Adipocyte (in vitro differentiated cells): Measurements from ENCODE around the gene C1orf35.
"Not testable (repeated sequence)": the region's sequence is repeated elsewhere in the genome, so short reads cannot be mapped to it uniquely, and the experiment has no call there.

Source experiments
- DNase-seq: peaks from one replicate; pipeline ENCODE4 v3.0.0-alpha.2; 2015; ENCODE audit warnings: low read depth
- H3K27me3 ChIP-seq: replicated peaks from 2 replicates; pipeline ENCODE4 v1.7.0; 2013; ENCODE audit warnings: mild to moderate bottlenecking, low read length, moderate library complexity; ENCODE audit not compliant: control insufficient read depth, insufficient read depth
- H3K36me3 ChIP-seq: 2 replicates; pipeline ENCODE4 v1.7.0; 2013; ENCODE audit warnings: low read length, mild to moderate bottlenecking, moderate library complexity; ENCODE audit not compliant: control insufficient read depth, insufficient read depth, severe bottlenecking
- H3K4me1 ChIP-seq: 2 replicates; pipeline ENCODE4 v1.7.0; 2013; ENCODE audit warnings: mild to moderate bottlenecking, low read length, moderate library complexity; ENCODE audit not compliant: control insufficient read depth, insufficient read depth
- H3K4me3 ChIP-seq: 2 replicates; pipeline ENCODE4 v1.7.0; 2013; ENCODE audit warnings: mild to moderate bottlenecking, low read length, moderate library complexity
- H3K9ac ChIP-seq: 2 replicates; pipeline ENCODE4 v1.7.0; 2013; ENCODE audit warnings: mild to moderate bottlenecking, low read length, moderate library complexity
- H3K9me3 ChIP-seq: 2 replicates; pipeline ENCODE4 v1.7.0; 2013; ENCODE audit warnings: mild to moderate bottlenecking, low read length, moderate library complexity; ENCODE audit not compliant: control insufficient read depth

C1orf35 gene

GRCh38 chr1:228118040-228118439 is 14.9 kb upstream of the C1orf35 start:
- H3K4me1 ChIP-seq = peaks cover 27% of the 10 kb centered on the region
- no peaks in the 10 kb centered on the region for H3K36me3 ChIP-seq
- H3K4me3 ChIP-seq = no peak overlapping the region
- H3K9me3 ChIP-seq = peaks cover 3% of the 10 kb centered on the region
- no peaks in the 10 kb centered on the region for H3K27me3 ChIP-seq
- DNase-seq = no peak
- no peak overlapping the region for H3K9ac ChIP-seq

DNA sequence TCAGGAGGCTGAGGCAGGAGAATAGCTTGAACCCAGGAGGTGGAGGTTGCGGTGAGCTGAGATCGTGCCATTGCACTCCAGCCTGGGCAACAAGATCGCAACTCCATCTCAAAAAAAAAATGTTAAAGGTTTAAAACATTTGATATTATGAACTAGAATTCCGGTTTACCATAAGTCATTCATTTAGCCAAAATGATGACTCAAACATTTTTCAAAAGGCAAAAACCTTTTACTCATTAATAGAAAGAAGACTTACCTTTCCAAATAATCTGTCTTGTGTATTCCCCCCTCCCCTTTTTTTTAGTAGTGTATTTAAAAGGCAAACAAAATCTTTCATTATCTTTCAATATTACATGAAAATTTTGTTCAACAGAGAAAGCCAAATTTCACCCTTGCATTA is 14.2 kb upstream of the C1orf35 start:
- peaks cover 3% of the 10 kb centered on the region for H3K9me3 ChIP-seq

DNA sequence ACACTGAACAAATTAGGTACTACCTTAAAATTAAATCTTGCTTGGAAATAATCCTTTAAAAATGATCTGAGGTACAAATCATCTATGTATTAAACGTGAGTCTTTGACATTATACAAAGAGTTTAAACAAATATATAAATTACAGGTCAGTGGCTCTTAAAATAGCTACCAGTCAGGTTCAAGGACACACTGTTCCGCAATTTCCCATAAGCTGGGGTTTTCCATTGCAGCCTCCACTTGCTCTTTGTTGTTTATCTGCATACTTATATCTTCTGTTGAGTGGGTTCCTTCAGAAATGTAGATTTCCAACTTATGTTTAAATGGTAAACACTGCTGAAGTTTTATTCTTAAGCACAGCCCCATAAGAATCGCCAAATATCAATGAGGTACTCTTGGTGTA is 11.7 kb upstream of the C1orf35 start:
- Histone ChIP-seq H3K9ac (no peak overlapping the region), H3K9me3 (peaks cover 3% of the 10 kb centered on the region), H3K4me1 (peaks cover 15% of the 10 kb centered on the region), H3K4me3 (no peak overlapping the region), H3K27me3 (no peaks in the 10 kb centered on the region), H3K36me3 (no peaks in the 10 kb centered on the region)
- no peak for DNase-seq

More for the DNA sequence above, 14.2 kb upstream of the C1orf35 start:
- no peak overlapping the region for H3K9ac ChIP-seq
- no peak overlapping the region for H3K4me3 ChIP-seq
- no peaks in the 10 kb centered on the region for H3K27me3 ChIP-seq
- H3K36me3 ChIP-seq = no peaks in the 10 kb centered on the region
- no peak for DNase-seq
- peaks cover 27% of the 10 kb centered on the region for H3K4me1 ChIP-seq

DNA sequence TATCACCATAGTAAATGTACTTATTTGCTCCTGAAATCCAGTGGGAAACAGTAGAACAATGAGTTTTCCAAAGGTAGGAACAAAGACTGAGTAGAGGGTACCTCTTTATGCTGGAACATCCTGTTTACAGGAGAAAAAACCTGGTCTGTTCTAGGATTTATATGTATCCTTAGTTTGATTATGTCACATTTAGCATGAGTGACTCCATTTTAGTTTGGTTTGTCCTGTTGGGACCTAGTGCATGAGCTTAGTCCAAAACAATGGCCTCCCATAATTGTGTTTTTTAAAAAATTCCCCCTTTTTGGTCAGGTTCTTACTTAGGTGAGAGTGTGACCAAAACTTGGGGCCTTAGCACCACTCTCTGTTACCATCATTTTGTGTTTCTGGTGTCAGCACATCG is 9.5 kb upstream of the C1orf35 start:
- no peak overlapping the region for H3K4me3 ChIP-seq
- H3K9ac ChIP-seq = no peak overlapping the region
- no peaks in the 10 kb centered on the region for H3K9me3 ChIP-seq
- H3K36me3 ChIP-seq = no peaks in the 10 kb centered on the region
- H3K27me3 ChIP-seq = no peaks in the 10 kb centered on the region
- DNase-seq = no peak
- H3K4me1 ChIP-seq = peaks cover 18% of the 10 kb centered on the region

DNA sequence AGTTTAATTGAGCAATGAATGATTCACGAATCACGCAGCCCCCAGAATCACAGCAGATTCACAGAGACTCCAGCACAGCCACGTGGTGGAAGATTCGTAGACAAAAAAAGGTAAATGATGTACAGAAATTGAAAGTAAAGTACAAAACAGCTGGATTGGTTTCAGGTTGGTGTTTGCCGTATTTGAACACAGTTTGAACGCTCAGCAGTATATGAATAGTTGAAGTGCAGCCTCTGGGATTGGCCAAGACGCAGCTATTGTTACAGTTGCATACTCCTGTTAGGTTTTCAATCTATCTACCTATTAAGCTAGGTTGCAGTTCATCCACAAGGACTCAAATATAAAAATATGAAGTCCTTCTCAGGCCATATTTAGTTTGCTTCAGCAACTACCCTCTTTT is 9.0 kb upstream of the C1orf35 start:
- peaks cover 18% of the 10 kb centered on the region for H3K4me1 ChIP-seq

DNA sequence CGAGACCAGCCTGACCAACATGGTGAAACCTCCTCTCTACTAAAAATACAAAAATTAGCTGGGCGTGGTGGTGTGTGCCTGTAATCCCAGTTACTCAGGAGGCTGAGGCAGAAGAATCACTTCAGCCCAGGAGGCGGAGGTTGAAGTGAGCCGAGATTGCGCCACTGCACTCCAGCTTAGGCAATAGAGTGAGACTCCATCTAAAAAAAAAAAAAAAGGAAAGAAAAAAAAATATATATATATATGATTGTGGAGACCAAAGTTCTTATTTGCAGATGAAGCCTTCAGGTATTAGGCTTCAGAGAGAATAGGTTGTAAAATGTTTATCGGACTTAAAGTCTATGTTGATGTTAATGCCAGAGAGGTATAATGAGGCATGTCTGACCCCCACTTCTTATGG is 8.2 kb upstream of the C1orf35 start:
- H3K36me3 ChIP-seq, DNase-seq, H3K9ac ChIP-seq, H3K27me3 ChIP-seq, H3K9me3 ChIP-seq, H3K4me3 ChIP-seq: not testable (repeated sequence)
- peaks cover 18% of the 10 kb centered on the region for H3K4me1 ChIP-seq

More for the DNA sequence above, 9.0 kb upstream of the C1orf35 start:
- H3K27me3 ChIP-seq = no peaks in the 10 kb centered on the region
- no peak overlapping the region for H3K9ac ChIP-seq
- no peaks in the 10 kb centered on the region for H3K36me3 ChIP-seq
- no peak for DNase-seq
- no peak overlapping the region for H3K4me3 ChIP-seq
- no peaks in the 10 kb centered on the region for H3K9me3 ChIP-seq

GRCh38 chr1:228110556-228110955 is 7.4 kb upstream of the C1orf35 start:
- no peak overlapping the region for H3K4me3 ChIP-seq
- H3K9me3 ChIP-seq = no peaks in the 10 kb centered on the region
- peak overlapping the region; percentile 97 for H3K9ac ChIP-seq
- no peak for DNase-seq
- peaks cover 10% of the 10 kb centered on the region for H3K36me3 ChIP-seq
- peaks cover 18% of the 10 kb centered on the region for H3K4me1 ChIP-seq
- H3K27me3 ChIP-seq = no peaks in the 10 kb centered on the region

DNA sequence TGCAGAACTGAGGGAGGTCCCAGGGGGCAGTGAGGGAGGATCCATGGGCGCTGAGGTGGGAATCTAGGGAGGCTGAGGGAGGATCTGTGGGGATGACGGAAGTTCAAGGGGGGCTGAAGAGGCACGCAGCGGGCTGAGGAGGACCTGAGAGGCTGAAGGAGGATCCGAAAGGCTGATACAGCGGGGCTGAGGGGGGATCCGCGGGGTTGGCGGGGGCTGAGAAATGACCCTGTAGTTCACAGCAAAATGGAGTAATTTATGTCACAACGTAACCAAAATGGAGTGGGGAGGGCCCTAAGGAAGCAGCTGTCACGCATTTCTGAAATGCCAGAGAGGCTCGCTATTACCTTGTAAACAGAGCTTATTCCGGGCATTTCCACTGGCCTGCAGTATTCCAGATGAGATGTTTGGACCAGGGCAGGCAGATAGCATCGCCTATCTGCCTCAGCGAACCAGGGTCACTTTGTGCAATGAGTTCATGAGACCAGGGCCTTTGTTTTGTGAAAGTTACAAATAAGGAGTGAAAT is 6.9 kb upstream of the C1orf35 start:
- H3K4me1 ChIP-seq = peaks cover 18% of the 10 kb centered on the region
- peak; percentile 39 for DNase-seq
- peak overlapping the region; percentile 97 for H3K9ac ChIP-seq
- H3K4me3 ChIP-seq = peak overlapping the region; percentile 98
- H3K27me3 ChIP-seq = no peaks in the 10 kb centered on the region
- H3K36me3 ChIP-seq = peaks cover 10% of the 10 kb centered on the region
- H3K9me3 ChIP-seq = no peaks in the 10 kb centered on the region

- H3K4me1 ChIP-seq = peaks cover 18% of the 10 kb centered on the region
- peak within 1 kb of the TSS; percentile 98 for H3K4me3 ChIP-seq
- DNase-seq = peak; percentile 98
- H3K9me3 ChIP-seq = no peaks in the 10 kb centered on the region
- peaks cover 10% of the 10 kb centered on the region for H3K36me3 ChIP-seq
- peak within 1 kb of the TSS; percentile 97 for H3K9ac ChIP-seq
- H3K27me3 ChIP-seq = no peaks in the 10 kb centered on the region
These were observed 6.2 kb upstream of the C1orf35 start, which contains the start of gene MRPL55 for GRCh38 chr1:228109073-228109961. Gene MRPL55, minus strand, starts transcription at chr1:228109299. Its CDS starts 1,039 bp downstream, at chr1:228108260.

DNA sequence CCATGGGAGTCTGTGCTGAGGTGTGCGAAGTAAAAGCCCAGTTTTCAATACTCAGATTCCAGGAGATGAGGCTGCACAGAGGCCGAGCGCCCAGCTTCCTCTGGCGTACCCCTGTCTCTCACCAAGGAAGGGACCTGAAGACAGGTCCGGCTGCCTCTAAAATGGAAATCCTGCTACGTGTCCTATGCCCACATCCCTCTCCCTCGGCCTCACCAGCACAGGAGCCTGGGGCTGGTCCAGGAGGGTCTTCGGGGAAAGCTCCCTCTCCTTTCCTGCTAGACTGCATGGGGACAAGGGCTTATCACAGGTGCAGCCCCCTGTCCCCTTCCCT is 5.6 kb upstream of the C1orf35 start:
- DNase-seq = no peak
- no peaks in the 10 kb centered on the region for H3K27me3 ChIP-seq
- no peaks in the 10 kb centered on the region for H3K9me3 ChIP-seq
- peak overlapping the region; percentile 97 for H3K9ac ChIP-seq
- H3K36me3 ChIP-seq = peaks cover 10% of the 10 kb centered on the region
- peaks cover 23% of the 10 kb centered on the region for H3K4me1 ChIP-seq
- H3K4me3 ChIP-seq = peak overlapping the region; percentile 98

- Histone ChIP-seq H3K36me3 (peaks cover 10% of the 10 kb centered on the region), H3K9me3 (no peaks in the 10 kb centered on the region), H3K4me3 (peak overlapping the region; percentile 98), H3K4me1 (peaks cover 26% of the 10 kb centered on the region), H3K27me3 (no peaks in the 10 kb centered on the region), H3K9ac (peak overlapping the region; percentile 97)
- DNase-seq = no peak
These were observed 5.0 kb upstream of the C1orf35 start for GRCh38 chr1:228108055-228108690.
